GM18873 (cell line): ENCODE data around the gene PPP4C.

Source experiments
- ATAC-seq: cut with Tn5 transposase; IDR thresholded peaks from one replicate; pipeline ENCODE4 v1.9.1; 2021; ENCODE audit warnings: mild to moderate bottlenecking, moderate library complexity, moderate number of reproducible peaks; ENCODE audit not compliant: unreplicated experiment, low FRiP score

The PPP4C gene

GRCh38 chr16:30054451-30054850, 21.3 kb upstream of the PPP4C start:
- no peak for ATAC-seq

- ATAC-seq = no peak
Observed at GRCh38 chr16:30054959-30055553, 20.7 kb upstream of the PPP4C start.

DNA sequence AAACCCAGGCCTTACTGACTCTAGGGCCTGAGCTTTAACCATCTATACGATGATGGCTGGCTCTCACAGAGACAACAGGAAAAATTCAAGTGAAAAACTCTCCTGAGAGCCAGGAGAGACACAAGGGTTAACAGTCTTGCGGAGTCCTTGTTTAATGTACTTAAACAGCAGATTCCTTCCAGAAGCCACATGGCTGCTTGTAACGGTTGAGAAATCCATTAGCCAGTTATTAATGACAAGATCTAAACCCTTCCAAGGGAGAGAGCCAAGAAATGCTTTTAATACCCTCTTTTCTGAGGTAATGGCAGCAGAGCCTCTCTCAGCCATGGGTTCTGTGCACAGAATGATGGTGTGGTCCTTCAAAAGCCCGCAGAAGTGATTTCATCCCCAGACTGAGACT, 15.4 kb upstream of the PPP4C start:
- no peak for ATAC-seq

DNA sequence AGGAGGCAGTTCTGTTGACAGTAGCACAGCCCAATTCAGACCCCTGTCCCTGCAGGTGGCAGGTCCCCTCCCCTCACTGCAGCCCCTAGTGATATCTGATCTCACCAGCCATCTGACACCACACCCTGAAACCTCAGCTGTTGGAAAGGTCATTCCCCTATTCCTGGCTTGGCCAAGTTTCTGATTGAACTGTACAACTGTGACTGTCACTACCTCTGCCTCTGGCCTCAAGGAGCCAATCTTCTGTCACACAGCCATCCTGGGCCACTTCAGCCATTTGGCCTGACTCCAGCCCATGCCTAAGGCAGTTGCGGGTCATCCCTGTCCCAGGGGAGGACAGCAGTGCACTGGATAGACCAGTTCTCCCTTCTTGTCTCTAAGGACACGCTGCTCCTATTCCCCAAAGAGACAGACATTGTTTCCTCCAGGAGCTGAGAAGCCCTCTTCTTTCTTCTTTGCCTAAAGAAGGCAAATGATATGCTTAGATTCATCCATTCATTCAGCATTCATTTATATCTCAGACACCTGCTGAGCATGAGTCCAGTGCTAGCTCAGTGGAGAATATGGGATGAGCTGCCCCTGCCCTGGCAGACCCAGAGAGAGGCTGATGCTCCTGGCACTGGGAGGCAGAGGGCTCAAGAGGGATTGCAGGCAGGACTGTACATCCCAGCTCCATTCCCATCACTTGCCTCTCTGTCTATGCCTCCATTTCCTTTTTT, 14.8 kb upstream of the PPP4C start:
- ATAC-seq = no peak

- no peak for ATAC-seq
Observed at GRCh38 chr16:30063278-30063892, 12.4 kb upstream of the PPP4C start.

- no peak for ATAC-seq
Observed at GRCh38 chr16:30063893-30064728, 11.7 kb upstream of the PPP4C start.

- ATAC-seq = no peak
Observed at GRCh38 chr16:30064729-30065101, 11.1 kb upstream of the PPP4C start.

DNA sequence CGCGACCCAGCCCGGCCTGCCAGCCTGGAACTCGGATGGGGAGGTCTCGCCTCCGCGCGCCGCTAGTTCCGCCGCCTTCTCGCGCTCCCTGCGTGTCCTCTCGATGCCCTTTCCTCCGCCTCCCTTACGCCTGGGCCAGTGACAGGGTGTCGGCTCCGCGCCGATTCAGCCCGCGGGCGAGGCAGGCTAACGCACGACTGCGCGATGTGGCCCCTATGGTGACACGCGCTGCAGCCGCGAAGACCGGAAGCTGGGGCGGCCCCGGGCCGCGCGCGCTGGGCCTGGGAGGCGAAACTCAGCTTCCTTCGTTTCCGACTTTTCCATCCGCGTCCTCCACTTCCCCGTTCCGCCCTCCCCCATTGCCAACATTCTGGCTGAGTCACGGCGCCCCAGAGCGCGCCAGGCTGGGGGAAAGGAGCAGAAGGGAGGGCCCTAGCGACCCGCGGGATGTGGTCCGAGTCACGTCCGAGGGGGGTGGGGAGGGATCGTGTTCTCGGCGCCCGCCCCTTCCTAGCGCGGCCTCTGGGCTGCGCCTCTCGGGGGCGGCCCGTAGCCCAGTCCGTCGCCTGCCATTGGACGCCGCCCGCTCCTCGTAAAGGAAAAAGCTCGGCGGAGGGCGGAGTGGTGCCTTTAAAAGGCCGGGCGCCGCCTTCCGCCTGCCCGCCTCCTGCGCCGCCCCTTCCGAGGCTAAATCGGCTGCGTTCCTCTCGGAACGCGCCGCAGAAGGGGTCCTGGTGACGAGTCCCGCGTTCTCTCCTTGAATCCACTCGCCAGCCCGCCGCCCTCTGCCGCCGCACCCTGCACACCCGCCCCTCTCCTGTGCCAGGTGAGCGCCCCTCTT, 10.5 kb upstream of the PPP4C start, which contains the start of gene ALDOA:
ALDOA (plus strand) TSS at position 659 of the 841 bp plus-strand sequence. CDS start 1,138 bp downstream, outside the sequence.
- ATAC-seq = peak; percentile 65

DNA sequence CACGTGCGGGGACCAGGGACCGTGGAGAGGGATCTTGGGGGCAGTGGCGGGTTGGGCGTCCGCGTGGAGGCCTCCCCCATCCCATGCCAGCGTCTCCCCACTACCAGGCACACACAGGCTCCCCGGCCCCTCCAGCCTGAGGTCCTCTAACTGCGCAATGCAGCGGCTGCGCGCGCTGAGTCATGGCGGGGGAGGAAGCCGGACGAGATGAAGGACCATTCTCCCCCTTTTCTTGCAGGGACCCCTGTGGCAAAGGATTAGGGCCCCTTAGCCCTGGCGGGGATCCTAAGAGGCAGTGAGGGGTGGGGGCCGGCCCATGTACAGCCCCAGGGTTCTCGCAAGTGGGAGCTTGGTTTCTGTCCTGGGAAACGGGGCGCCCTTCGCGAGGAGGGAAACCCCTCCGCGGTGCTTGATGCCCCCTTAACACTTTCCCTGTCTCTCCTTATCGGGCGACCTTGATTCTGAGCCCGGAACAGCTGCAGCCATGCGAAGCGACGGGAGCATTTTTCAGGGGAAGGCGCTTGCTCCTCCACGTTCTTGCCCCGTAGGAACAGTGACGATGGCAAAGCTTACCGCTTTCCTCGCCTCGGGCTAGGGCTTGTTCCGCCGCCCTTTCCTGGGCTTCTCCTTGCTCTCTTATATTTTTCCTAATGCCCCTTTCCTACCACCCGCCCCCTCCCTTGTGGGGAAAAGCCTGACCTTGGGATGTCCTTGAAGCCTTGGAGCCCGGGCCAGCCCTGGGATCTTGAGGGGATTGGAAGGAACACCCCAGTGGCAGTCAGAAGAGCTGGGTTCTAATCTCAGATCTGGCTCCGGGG, 9.6 kb upstream of the PPP4C start:
- ATAC-seq = peak; percentile 6

- no peak for ATAC-seq
Observed at GRCh38 chr16:30066761-30067583, 8.8 kb upstream of the PPP4C start.

DNA sequence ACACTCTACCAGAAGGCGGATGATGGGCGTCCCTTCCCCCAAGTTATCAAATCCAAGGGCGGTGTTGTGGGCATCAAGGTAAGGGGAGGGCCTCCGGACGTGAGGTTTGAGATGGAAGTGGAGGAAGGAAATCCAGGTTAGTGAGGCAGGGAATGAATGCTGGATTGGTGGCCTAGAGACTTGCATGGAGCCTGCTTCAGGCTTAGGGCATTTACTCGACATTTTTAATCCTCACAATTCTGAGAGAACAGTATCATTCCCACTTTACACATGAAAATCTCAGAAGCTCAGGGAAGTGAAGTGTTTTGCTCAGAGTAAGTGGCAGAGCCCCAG, 8.2 kb upstream of the PPP4C start:
- ATAC-seq = no peak

DNA sequence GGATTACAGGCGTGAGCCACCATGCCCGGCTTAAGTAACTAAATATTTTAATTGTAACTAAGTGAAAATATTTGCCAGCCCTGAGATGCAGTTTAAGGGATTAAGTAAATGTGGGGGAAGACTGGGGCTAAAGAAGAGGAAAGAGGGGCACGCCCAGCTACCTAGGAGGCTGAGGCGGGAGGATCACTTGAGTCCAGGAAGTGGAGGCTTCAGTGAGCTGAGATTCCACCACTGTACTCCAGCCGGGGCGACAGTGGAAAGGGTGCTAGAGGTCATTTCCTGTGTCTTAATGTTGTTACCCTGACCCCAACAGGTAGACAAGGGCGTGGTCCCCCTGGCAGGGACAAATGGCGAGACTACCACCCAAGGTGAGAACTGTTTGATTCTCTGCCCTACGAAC, 7.5 kb upstream of the PPP4C start:
- no peak for ATAC-seq

DNA sequence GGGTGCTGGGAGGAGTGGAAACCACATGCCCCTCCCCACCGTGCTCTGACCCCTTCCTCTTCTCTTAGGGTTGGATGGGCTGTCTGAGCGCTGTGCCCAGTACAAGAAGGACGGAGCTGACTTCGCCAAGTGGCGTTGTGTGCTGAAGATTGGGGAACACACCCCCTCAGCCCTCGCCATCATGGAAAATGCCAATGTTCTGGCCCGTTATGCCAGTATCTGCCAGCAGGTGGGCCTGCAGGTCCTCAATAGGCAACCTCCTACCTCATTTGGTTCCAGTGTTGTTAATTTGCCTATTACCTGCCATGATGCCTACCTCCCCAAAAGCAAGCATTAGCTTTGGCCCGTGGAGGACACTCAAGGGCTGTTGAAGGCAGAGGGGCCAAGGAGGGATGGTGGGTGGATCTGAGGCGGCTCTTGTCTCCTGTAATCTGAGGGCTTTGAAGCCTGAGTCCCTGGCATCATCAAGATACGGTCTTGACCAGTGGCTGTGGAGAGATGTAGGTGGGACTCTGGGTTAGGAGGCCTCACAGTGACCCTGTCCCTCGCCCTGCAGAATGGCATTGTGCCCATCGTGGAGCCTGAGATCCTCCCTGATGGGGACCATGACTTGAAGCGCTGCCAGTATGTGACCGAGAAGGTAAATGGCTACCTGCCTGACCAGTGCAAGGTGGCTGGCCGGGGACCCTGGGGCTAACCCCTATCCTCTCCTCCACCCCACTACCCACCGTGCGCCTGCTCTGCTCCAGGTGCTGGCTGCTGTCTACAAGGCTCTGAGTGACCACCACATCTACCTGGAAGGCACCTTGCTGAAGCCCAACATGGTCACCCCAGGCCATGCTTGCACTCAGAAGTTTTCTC, 6.8 kb upstream of the PPP4C start:
- no peak for ATAC-seq

- no peak for ATAC-seq
Observed at GRCh38 chr16:30069611-30070462, 6.0 kb upstream of the PPP4C start.

- ATAC-seq = no peak
Observed at GRCh38 chr16:30070490-30070889, 5.3 kb upstream of the PPP4C start.

DNA sequence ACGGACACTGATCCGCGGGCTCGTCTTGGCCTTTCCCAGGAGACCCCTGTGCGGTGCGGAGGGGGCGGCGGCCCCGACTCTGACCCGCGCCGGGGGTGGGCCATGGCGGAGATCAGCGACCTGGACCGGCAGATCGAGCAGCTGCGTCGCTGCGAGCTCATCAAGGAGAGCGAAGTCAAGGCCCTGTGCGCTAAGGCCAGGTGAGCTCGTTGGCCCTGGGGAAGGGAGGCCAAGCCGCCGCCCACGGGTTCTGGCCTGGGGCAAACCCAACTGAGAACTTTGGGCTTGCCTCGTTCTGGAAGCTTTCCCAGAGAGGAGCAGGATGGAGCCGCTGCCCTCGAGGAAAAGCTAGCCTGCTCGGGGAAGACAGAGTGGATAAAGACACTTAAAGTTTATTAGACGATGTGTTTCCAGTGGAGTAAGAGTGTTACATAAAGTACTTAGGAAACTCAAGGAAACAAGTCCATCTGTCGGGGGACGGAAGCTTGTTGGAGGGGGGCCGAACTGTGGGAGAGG, 540 bp downstream of the PPP4C start:
- no peak for ATAC-seq

DNA sequence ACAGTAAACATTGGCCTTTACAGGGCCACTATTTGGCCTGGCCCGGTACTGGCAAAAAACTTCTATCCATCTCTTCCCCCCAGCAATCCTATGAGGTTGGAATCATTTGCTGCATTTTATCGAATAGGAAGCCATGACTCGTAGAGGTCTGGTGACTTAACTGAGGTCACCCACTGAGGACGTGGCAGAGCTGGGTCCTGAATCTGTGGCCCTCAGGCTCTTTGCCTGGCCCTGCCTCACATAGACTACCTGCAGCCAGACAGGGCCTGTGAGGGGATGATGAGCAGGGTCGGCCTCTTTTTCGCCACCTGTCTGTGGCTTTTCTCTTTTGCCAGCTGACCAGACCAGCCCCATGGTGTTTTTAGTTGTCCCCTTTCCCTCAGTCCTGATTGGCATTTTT, 1.9 kb downstream of the PPP4C start:
- ATAC-seq = no peak
